ENCODE results near the gene BRIX1. TPM values are rescaled to one million over a fixed set of nuclear protein-coding genes. Genes with fewer than 3 reads are reported as not detected.

BRIX1 gene
- 10 to 100 TPM; 46.7 to 54.4 (median 52.1) TPM for polyA plus RNA-seq (ENCODE audit: insufficient read length in 4 of 4)

GRCh38 chr5:34915139-34915855, at the start of gene BRIX1, which contains the start of gene RAD1:
TSS of gene BRIX1 (plus strand) at chr5:34915711. CDS start at chr5:34915739, 28 bp downstream.
TSS of gene RAD1 (minus strand) at chr5:34915504. CDS start at chr5:34914892, 612 bp downstream.
- peak in 3 of 4 donors; percentile 91 to 95 (median 95) for DNase-seq (ENCODE audit: low read depth in 4 of 4, low spot score in 2 of 4)

- no peak for DNase-seq (ENCODE audit: low read depth in 4 of 4, low spot score in 2 of 4)
These were observed 48.5 kb upstream of the BRIX1 start for GRCh38 chr5:34866989-34867471.

GRCh38 chr5:34867660-34868059, 47.9 kb upstream of the BRIX1 start:
- DNase-seq (ENCODE audit: low read depth in 4 of 4, low spot score in 2 of 4), result no peak

- DNase-seq (ENCODE audit: low read depth in 4 of 4, low spot score in 2 of 4), result no peak
These were observed 46.7 kb upstream of the BRIX1 start for GRCh38 chr5:34868791-34869190.

- DNase-seq (ENCODE audit: low read depth in 4 of 4, low spot score in 2 of 4), result no peak
These were observed 46.3 kb upstream of the BRIX1 start for GRCh38 chr5:34869256-34869655.

- no peak for DNase-seq (ENCODE audit: low read depth in 4 of 4, low spot score in 2 of 4)
These were observed 45.1 kb upstream of the BRIX1 start for GRCh38 chr5:34870382-34870781.

- no peak for DNase-seq (ENCODE audit: low read depth in 4 of 4, low spot score in 2 of 4)
These were observed 39.2 kb upstream of the BRIX1 start for GRCh38 chr5:34876275-34876674.

GRCh38 chr5:34881246-34881645, 34.3 kb upstream of the BRIX1 start:
- no peak for DNase-seq (ENCODE audit: low read depth in 4 of 4, low spot score in 2 of 4)

GRCh38 chr5:34886392-34887119, 29.0 kb upstream of the BRIX1 start:
- no peak for DNase-seq (ENCODE audit: low read depth in 4 of 4, low spot score in 2 of 4)

GRCh38 chr5:34889394-34889793, 26.1 kb upstream of the BRIX1 start:
- DNase-seq (ENCODE audit: low read depth in 4 of 4, low spot score in 2 of 4), result no peak

- no peak for DNase-seq (ENCODE audit: low read depth in 4 of 4, low spot score in 2 of 4)
These were observed 23.5 kb upstream of the BRIX1 start for GRCh38 chr5:34891981-34892380.

- no peak for DNase-seq (ENCODE audit: low read depth in 4 of 4, low spot score in 2 of 4)
These were observed 23.1 kb upstream of the BRIX1 start for GRCh38 chr5:34892414-34892813.

GRCh38 chr5:34894716-34895115, 20.8 kb upstream of the BRIX1 start:
- no peak for DNase-seq (ENCODE audit: low read depth in 4 of 4, low spot score in 2 of 4)

GRCh38 chr5:34895641-34896419, 19.7 kb upstream of the BRIX1 start:
- DNase-seq (ENCODE audit: low read depth in 4 of 4, low spot score in 2 of 4), result no peak

- no peak for DNase-seq (ENCODE audit: low read depth in 4 of 4, low spot score in 2 of 4)
These were observed 17.9 kb upstream of the BRIX1 start for GRCh38 chr5:34897646-34898045.

GRCh38 chr5:34898258-34898895, 17.1 kb upstream of the BRIX1 start:
- peak in 3 of 4 donors; percentile 15 to 63 (median 45) for DNase-seq (ENCODE audit: low read depth in 4 of 4, low spot score in 2 of 4)

- no peak for DNase-seq (ENCODE audit: low read depth in 4 of 4, low spot score in 2 of 4)
These were observed 16.4 kb upstream of the BRIX1 start for GRCh38 chr5:34899066-34899465.

- DNase-seq (ENCODE audit: low read depth in 4 of 4, low spot score in 2 of 4), result no peak
These were observed 14.9 kb upstream of the BRIX1 start for GRCh38 chr5:34900652-34901051.

- no peak for DNase-seq (ENCODE audit: low read depth in 4 of 4, low spot score in 2 of 4)
These were observed 12.3 kb upstream of the BRIX1 start for GRCh38 chr5:34903260-34903659.

GRCh38 chr5:34905564-34905963, 9.9 kb upstream of the BRIX1 start:
- no peak for DNase-seq (ENCODE audit: low read depth in 4 of 4, low spot score in 2 of 4)
